ENCODE results near the gene PMEPA1. TPM values are rescaled to one million over a fixed set of nuclear protein-coding genes. Genes with fewer than 3 reads are reported as not detected.

The PMEPA1 gene
- total RNA-seq, 2 experiments from 2014 or later = 1.4 to 3.7 TPM

- no TSS peak for BruUV-seq (replicated peaks)
- Histone ChIP-seq H3K36me3 (ENCODE audit: insufficient read depth, low read length) (no peaks in the 10 kb centered on the region), H3K4me2 (ENCODE audit: low read length) (no peak overlapping the region), H3K9me2 (ENCODE audit: insufficient read depth, low read length) (no peaks in the 10 kb centered on the region), H3K9me3 (ENCODE audit: low read length) (no peaks in the 10 kb centered on the region), H3K4me1 (ENCODE audit: insufficient read depth, low read length, poor library complexity, severe bottlenecking) (peaks cover 9% of the 10 kb centered on the region), H3K4me3 (ENCODE audit: low read depth, low read length, poor library complexity, severe bottlenecking) (no peak overlapping the region), H3K79me2 (ENCODE audit: insufficient read depth, low read depth, low read length) (no peaks in the 10 kb centered on the region), H4K20me1 (ENCODE audit: insufficient read depth, low read length) (no peaks in the 10 kb centered on the region), H2AFZ (ENCODE audit: low read length) (no peak overlapping the region), H3K27ac (ENCODE audit: low read depth, low read length, poor library complexity, severe bottlenecking) (no peak overlapping the region)
- intact Hi-C loops (cut with micrococcal nuclease; ENCODE audit: unreplicated experiment) = no loop called here
- ChIA-PET CTCF (ENCODE audit: unreplicated experiment) (no interaction called here), POLR2A (no interaction called here)
- no peak for DNase-seq (ENCODE audit: low spot score)
- TF ChIP-seq CTCF (conservative IDR thresholded peaks at IDR 0.05; ENCODE audit: low read length) (no peak), EZH2phosphoT487 (IDR thresholded peaks at IDR 0.05; ENCODE audit: borderline replicate concordance, low read depth, low read length) (no peak)
These were observed 48.7 kb downstream of the PMEPA1 start for GRCh38 chr20:57660922-57661745.

- Histone ChIP-seq H3K4me2 (ENCODE audit: low read length) (no peak overlapping the region), H3K4me3 (ENCODE audit: low read depth, low read length, poor library complexity, severe bottlenecking) (no peak overlapping the region), H3K27ac (ENCODE audit: low read depth, low read length, poor library complexity, severe bottlenecking) (no peak overlapping the region), H3K4me1 (ENCODE audit: insufficient read depth, low read length, poor library complexity, severe bottlenecking) (peaks cover 9% of the 10 kb centered on the region), H2AFZ (ENCODE audit: low read length) (no peak overlapping the region), H3K9me3 (ENCODE audit: low read length) (no peaks in the 10 kb centered on the region), H3K9me2 (ENCODE audit: insufficient read depth, low read length) (no peaks in the 10 kb centered on the region), H3K79me2 (ENCODE audit: insufficient read depth, low read depth, low read length) (no peaks in the 10 kb centered on the region), H3K36me3 (ENCODE audit: insufficient read depth, low read length) (no peaks in the 10 kb centered on the region), H4K20me1 (ENCODE audit: insufficient read depth, low read length) (no peaks in the 10 kb centered on the region)
- TF ChIP-seq EZH2phosphoT487 (IDR thresholded peaks at IDR 0.05; ENCODE audit: borderline replicate concordance, low read depth, low read length) (no peak), CTCF (conservative IDR thresholded peaks at IDR 0.05; ENCODE audit: low read length) (no peak)
- no TSS peak for BruUV-seq (replicated peaks)
- DNase-seq (ENCODE audit: low spot score) = no peak
- intact Hi-C loops (cut with micrococcal nuclease; ENCODE audit: unreplicated experiment) = no loop called here
- CTCF ChIA-PET (ENCODE audit: unreplicated experiment) = no interaction called here
- POLR2A ChIA-PET = no interaction called here
These were observed 49.5 kb downstream of the PMEPA1 start for GRCh38 chr20:57660181-57660921.

Measured in OCI-LY7 (cell line).